Mesenchymal stem cell (in vitro differentiated cells and primary cell): ENCODE measurements around the gene MUC4.
A peak's percentile ranks its signal among the peaks of the same experiment; 100 is the strongest.
"Not testable (repeated sequence)": the region's sequence is repeated elsewhere in the genome, so short reads cannot be mapped to it uniquely, and the experiment has no call there.

Source experiments
- DNase-seq: peaks from one replicate; pipeline ENCODE4 v3.0.0-alpha.2; 2013
- H2AFZ ChIP-seq: one replicate; pipeline ENCODE4 v1.6.1; 2013; ENCODE audit warnings: low read depth, mild to moderate bottlenecking, control low read depth, inconsistent platforms, low read length, moderate library complexity
- H2AK5ac ChIP-seq: 2 replicates; pipeline ENCODE4 v1.6.1; 2013; ENCODE audit warnings: low read length, moderate library complexity, mild to moderate bottlenecking, inconsistent platforms; ENCODE audit not compliant: severe bottlenecking
- H2BK120ac ChIP-seq: one replicate; pipeline ENCODE4 v1.6.1; 2013; ENCODE audit warnings: low read depth, mild to moderate bottlenecking, inconsistent platforms, low read length, moderate library complexity
- H2BK12ac ChIP-seq, 2 experiments: one replicate each; pipeline ENCODE4 v1.6.1; 2013; ENCODE audit warnings: inconsistent platforms in 2 of 2, low read length in 2 of 2, mild to moderate bottlenecking in 2 of 2, moderate library complexity in 2 of 2, control low read depth in 1 of 2
- H2BK15ac ChIP-seq: one replicate; pipeline ENCODE4 v1.6.1; 2013; ENCODE audit warnings: mild to moderate bottlenecking, low read depth, inconsistent platforms; ENCODE audit not compliant: poor library complexity, severe bottlenecking
- H2BK5ac ChIP-seq: 2 replicates; pipeline ENCODE4 v1.6.1; 2013; ENCODE audit warnings: low read depth, mild to moderate bottlenecking, low read length, control low read depth, inconsistent platforms; ENCODE audit not compliant: poor library complexity, severe bottlenecking
- H3K14ac ChIP-seq, 2 experiments: one replicate each; pipeline ENCODE4 v1.6.1; 2013; ENCODE audit warnings: inconsistent platforms in 2 of 2, low read length in 2 of 2, control low read depth in 1 of 2, mild to moderate bottlenecking in 1 of 2, moderate library complexity in 1 of 2
- H3K18ac ChIP-seq, 2 experiments: one replicate each; pipeline ENCODE4 v1.6.1; 2013; ENCODE audit warnings: inconsistent platforms in 2 of 2, low read length in 2 of 2, control low read depth in 1 of 2, low read depth in 1 of 2, mild to moderate bottlenecking in 1 of 2
- H3K23ac ChIP-seq, 2 experiments: one replicate each; pipeline ENCODE4 v1.6.1; 2013; ENCODE audit warnings: inconsistent platforms in 2 of 2, low read length in 2 of 2, mild to moderate bottlenecking in 2 of 2, moderate library complexity in 2 of 2, control low read depth in 1 of 2
- H3K27ac ChIP-seq: 2 replicates; pipeline ENCODE4 v1.5.1; 2013; ENCODE audit warnings: mild to moderate bottlenecking, moderate library complexity, low read length, control low read depth, inconsistent platforms; ENCODE audit not compliant: poor library complexity, severe bottlenecking
- H3K27me3 ChIP-seq, 2 experiments: 2 replicates each; pipeline versions ENCODE4 v1.6.1 to v1.7.0; 2013; ENCODE audit warnings: low read length in 2 of 2, mild to moderate bottlenecking in 2 of 2, moderate library complexity in 2 of 2, control low read depth in 1 of 2, inconsistent platforms in 1 of 2; ENCODE audit not compliant: control insufficient read depth in 1 of 2, insufficient read depth in 1 of 2
- H3K36me3 ChIP-seq, 2 experiments: 2 replicates each; pipeline versions ENCODE4 v1.6.1 to v1.7.0; 2013; ENCODE audit warnings: low read length in 2 of 2, control low read depth in 1 of 2, inconsistent platforms in 1 of 2, low read depth in 1 of 2, mild to moderate bottlenecking in 1 of 2; ENCODE audit not compliant: insufficient read depth in 2 of 2, control insufficient read depth in 1 of 2
- H3K4ac ChIP-seq, 2 experiments: one replicate each; pipeline ENCODE4 v1.6.1; 2013; ENCODE audit warnings: inconsistent platforms in 2 of 2, low read length in 2 of 2, mild to moderate bottlenecking in 2 of 2, moderate library complexity in 2 of 2, control low read depth in 1 of 2, low read depth in 1 of 2
- H3K4me1 ChIP-seq: 2 replicates; pipeline ENCODE4 v1.6.1; 2013; ENCODE audit warnings: low read depth, low read length, control low read depth; ENCODE audit not compliant: control insufficient read depth, insufficient read depth
- H3K4me2 ChIP-seq: 2 replicates; pipeline ENCODE4 v1.6.1; 2013; ENCODE audit warnings: low read length, mild to moderate bottlenecking, inconsistent platforms; ENCODE audit not compliant: poor library complexity, severe bottlenecking
- H3K4me3 ChIP-seq, 2 experiments: 2 replicates each; pipeline versions ENCODE4 v1.5.1 to v1.7.0; 2013; ENCODE audit warnings: low read length in 2 of 2, mild to moderate bottlenecking in 2 of 2, control low read depth in 1 of 2, low read depth in 1 of 2; ENCODE audit not compliant: insufficient read depth in 1 of 2
- H3K79me1 ChIP-seq: replicated peaks from 2 replicates; pipeline ENCODE4 v1.6.1; 2013; ENCODE audit warnings: mild to moderate bottlenecking, control low read depth, low read length, inconsistent platforms; ENCODE audit not compliant: poor library complexity, severe bottlenecking
- H3K9ac ChIP-seq: 2 replicates; pipeline ENCODE4 v1.7.0; 2013; ENCODE audit warnings: mild to moderate bottlenecking, low read length, moderate library complexity
- H3K9me3 ChIP-seq: 2 replicates; pipeline ENCODE4 v1.7.0; 2013; ENCODE audit warnings: mild to moderate bottlenecking, low read length; ENCODE audit not compliant: control insufficient read depth
- H4K8ac ChIP-seq: one replicate; pipeline ENCODE4 v1.6.1; 2013; ENCODE audit warnings: inconsistent platforms, mild to moderate bottlenecking, low read length, moderate library complexity
- H4K91ac ChIP-seq: one replicate; pipeline ENCODE4 v1.6.1; 2013; ENCODE audit warnings: mild to moderate bottlenecking, low read length, inconsistent platforms
- WGBS: methylation state at CpG from one replicate; pipeline ENCODE4 v1.1.7; 2013; ENCODE audit warnings: mixed read lengths; 5-methylcytosine and 5-hydroxymethylcytosine counted together

Gene MUC4

GRCh38 chr3:195739561-195740111 lies 72.1 kb downstream of the MUC4 start:
- Histone ChIP-seq H2AK5ac (no peak overlapping the region), H4K91ac (peak overlapping the region; percentile 54), H3K18ac (no peak overlapping the region), H4K8ac (no peak overlapping the region), H3K27me3 (peaks cover 3 to 33% of the 10 kb centered on the region in 2 experiments), H2AFZ (no peak overlapping the region), H3K14ac (no peak overlapping the region), H3K4me1 (no peaks in the 10 kb centered on the region), H3K4me2 (no peak overlapping the region), H3K9ac (no peak overlapping the region), H3K9me3 (no peaks in the 10 kb centered on the region), H3K27ac (no peak overlapping the region), H2BK12ac (no peak overlapping the region), H3K4ac (no peak overlapping the region), H3K4me3 (no peak overlapping the region), H2BK15ac (no peak overlapping the region), H3K36me3 (peaks cover 0 to 13% of the 10 kb centered on the region in 2 experiments), H2BK120ac (no peak overlapping the region), H3K23ac (no peak overlapping the region), H2BK5ac (no peak overlapping the region), H3K79me1 (no peaks in the 10 kb centered on the region)
- 87% methylated on average over 10 of the region's 13 CpGs for whole genome bisulfite sequencing
- no peak for DNase-seq

DNA sequence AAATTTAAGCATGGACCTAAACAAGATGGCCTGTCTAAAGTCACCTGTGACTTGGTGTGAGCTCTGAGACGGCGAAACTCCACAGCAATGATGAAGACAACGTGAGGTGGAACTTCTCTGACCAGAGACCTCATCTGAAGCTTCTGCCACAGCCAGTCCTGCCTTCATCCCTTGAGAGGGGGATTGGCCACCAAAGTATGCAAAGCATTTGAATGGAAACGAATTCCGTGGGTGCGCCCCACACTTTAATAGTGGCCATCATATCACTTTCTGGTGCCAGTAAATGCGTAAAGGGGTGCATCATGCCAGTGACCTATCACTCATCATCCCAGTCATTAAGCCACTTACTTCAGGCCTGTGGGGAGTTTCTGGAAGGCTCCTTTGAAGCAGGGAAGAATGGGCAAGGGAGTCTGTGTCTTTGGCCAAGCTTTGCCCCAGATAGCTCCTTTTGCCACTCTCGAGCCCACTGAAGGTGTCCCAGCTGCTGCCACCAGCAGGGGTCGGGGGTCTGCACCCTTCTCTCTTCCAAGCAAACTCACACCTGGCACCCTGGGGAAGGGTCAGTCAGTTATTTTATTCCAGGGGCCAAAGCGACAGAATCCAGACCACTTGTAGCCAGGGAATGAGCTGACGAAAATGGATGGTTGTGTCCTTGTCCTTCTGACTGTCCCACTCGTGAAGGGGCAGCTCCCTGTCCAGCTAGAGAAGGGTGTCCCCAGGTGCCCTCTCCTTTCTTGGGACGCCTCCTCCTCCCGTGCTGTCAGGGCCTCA lies 73.3 kb downstream of the MUC4 start:
- no peak overlapping the region for H3K4me2 ChIP-seq
- H3K14ac ChIP-seq, result no peak overlapping the region
- H4K91ac ChIP-seq, result no peak overlapping the region
- no peak overlapping the region for H2BK120ac ChIP-seq
- no peak overlapping the region for H2BK5ac ChIP-seq
- 83% methylated on average over 14 of the region's 14 CpGs for WGBS
- no peak for DNase-seq
- no peaks in the 10 kb centered on the region for H3K4me1 ChIP-seq
- no peak overlapping the region for H3K4ac ChIP-seq
- H3K27ac ChIP-seq, result no peak overlapping the region
- H2BK12ac ChIP-seq, result no peak overlapping the region
- no peak overlapping the region for H3K4me3 ChIP-seq
- no peak overlapping the region for H2BK15ac ChIP-seq
- H2AK5ac ChIP-seq, result no peak overlapping the region
- H3K23ac ChIP-seq, result no peak overlapping the region
- H3K36me3 ChIP-seq, result peaks cover 0 to 14% of the 10 kb centered on the region in 2 experiments
- peaks cover 0 to 32% of the 10 kb centered on the region in 2 experiments for H3K27me3 ChIP-seq
- no peak overlapping the region for H4K8ac ChIP-seq
- H3K9ac ChIP-seq, result no peak overlapping the region
- H3K79me1 ChIP-seq, result no peaks in the 10 kb centered on the region
- H3K18ac ChIP-seq, result no peak overlapping the region
- H3K9me3 ChIP-seq, result no peaks in the 10 kb centered on the region
- H2AFZ ChIP-seq, result no peak overlapping the region

DNA sequence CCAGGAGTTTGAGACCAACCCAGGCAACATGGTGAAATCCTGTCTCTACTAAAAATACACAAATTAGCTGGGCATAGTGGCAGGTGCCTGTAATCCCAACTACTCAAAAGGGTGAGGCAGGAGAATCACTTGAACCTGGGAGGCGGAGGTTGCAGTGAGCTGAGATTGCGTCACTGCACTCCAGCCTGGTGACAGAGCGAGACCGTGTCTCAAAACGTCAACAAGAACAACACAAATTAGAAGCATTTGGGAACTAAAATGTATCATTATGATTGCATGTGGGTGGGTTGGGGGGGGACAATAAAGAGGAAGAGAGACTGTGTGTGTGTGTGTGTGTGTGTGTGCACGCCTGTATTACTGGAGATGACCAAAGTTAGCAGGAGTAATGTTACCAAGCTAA lies 73.9 kb downstream of the MUC4 start:
- not testable (repeated sequence) for H3K79me1 ChIP-seq, H4K8ac ChIP-seq, DNase-seq, H2BK120ac ChIP-seq, H2AK5ac ChIP-seq, H2BK5ac ChIP-seq, H3K9me3 ChIP-seq, H3K23ac ChIP-seq, H3K14ac ChIP-seq, H3K4me3 ChIP-seq, H2BK15ac ChIP-seq, H3K4me1 ChIP-seq, H3K9ac ChIP-seq, H2BK12ac ChIP-seq, H3K4me2 ChIP-seq, H2AFZ ChIP-seq, H3K27ac ChIP-seq, H3K4ac ChIP-seq, H3K18ac ChIP-seq, H4K91ac ChIP-seq
- WGBS, result 82% methylated on average over 6 of the region's 6 CpGs
- Histone ChIP-seq H3K36me3 (peaks cover 0 to 20% of the 10 kb centered on the region in 2 experiments), H3K27me3 (peaks cover 4 to 38% of the 10 kb centered on the region in 2 experiments)

GRCh38 chr3:195736866-195737490 lies 74.8 kb downstream of the MUC4 start:
- Histone ChIP-seq H3K27me3 (peaks cover 4 to 41% of the 10 kb centered on the region in 2 experiments), H4K91ac (no peak overlapping the region), H2BK120ac (no peak overlapping the region), H2BK5ac (no peak overlapping the region), H4K8ac (no peak overlapping the region), H3K9ac (no peak overlapping the region), H2BK12ac (no peak overlapping the region), H3K36me3 (peaks cover 0 to 23% of the 10 kb centered on the region in 2 experiments), H3K79me1 (no peaks in the 10 kb centered on the region), H3K4me3 (no peak overlapping the region), H2AFZ (no peak overlapping the region), H3K18ac (no peak overlapping the region), H3K27ac (no peak overlapping the region), H3K9me3 (no peaks in the 10 kb centered on the region), H3K4me2 (no peak overlapping the region), H2AK5ac (no peak overlapping the region), H2BK15ac (no peak overlapping the region), H3K14ac (no peak overlapping the region), H3K4me1 (no peaks in the 10 kb centered on the region), H3K23ac (peak overlapping the region in 1 of 2 experiments; percentile 47), H3K4ac (no peak overlapping the region)
- WGBS, result 82% methylated on average over 11 of the region's 12 CpGs
- DNase-seq, result no peak
